ENCODE data around the gene PTPRN2. TPM values are rescaled to one million over a fixed set of nuclear protein-coding genes. Genes with fewer than 3 reads are reported as not detected.
"Not testable (repeated sequence)": the region's sequence is repeated elsewhere in the genome, so short reads cannot be mapped to it uniquely, and the experiment has no call there.

Gene PTPRN2
- polyA plus RNA-seq, 1 of the 3 experiments (the other 2 are of a cell fraction): 4.0 TPM

GRCh38 chr7:157910446-157910845, 677.2 kb downstream of the PTPRN2 start:
- no peak for DNase-seq
- POLR2A ChIA-PET: no interaction called here

DNA sequence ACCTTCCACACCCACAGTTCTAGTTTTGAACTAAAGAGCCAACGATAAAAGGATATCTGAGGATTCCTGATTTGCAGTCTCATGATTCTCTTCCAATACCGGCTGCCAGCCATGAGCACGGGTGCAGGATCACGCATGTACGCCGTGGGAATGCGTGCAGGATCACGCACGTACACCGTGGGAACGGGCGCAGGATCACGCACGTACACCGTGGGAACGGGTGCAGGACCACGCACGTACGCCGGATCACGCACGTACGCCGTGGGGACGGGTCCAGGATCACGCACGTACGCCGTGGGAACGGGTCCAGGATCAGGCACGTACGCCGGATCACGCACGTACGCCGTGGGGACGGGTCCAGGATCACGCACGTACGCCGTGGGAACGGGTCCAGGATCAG, 677.6 kb downstream of the PTPRN2 start:
- H3K79me2 ChIP-seq (ENCODE audit: insufficient read depth); H3F3A ChIP-seq (replicated peaks; ENCODE audit: insufficient read depth); H3K27me3 ChIP-seq (ENCODE audit: insufficient read depth); DNase-seq; H3K27ac ChIP-seq (ENCODE audit: low read depth in 2 of 2, low read length in 1 of 2); H3K9ac ChIP-seq; H4K20me1 ChIP-seq (ENCODE audit: insufficient read depth); H3K4me2 ChIP-seq; POLR2A ChIA-PET; H3K9me2 ChIP-seq; H3K4me3 ChIP-seq (ENCODE audit: low read depth in 2 of 2, low read length in 1 of 2); H2AFZ ChIP-seq (ENCODE audit: low read depth); H3K36me3 ChIP-seq (replicated peaks in 1 of 2; ENCODE audit: control insufficient read depth in 1 of 2, insufficient read depth in 2 of 2, low read length in 1 of 2): not testable (repeated sequence)
- CTCF ChIA-PET: interaction anchor here (1.5 kb wide), 1 partner anchor 9 kb away, joined by 5 read pairs; no protein-coding TSS in a partner anchor
- Histone ChIP-seq H3K9me3 (peaks cover 20% of the 10 kb centered on the region), H3K4me1 (ENCODE audit: control insufficient read depth in 1 of 2, insufficient read depth in 2 of 2, low read depth in 1 of 2, low read length in 1 of 2) (peaks cover 0 to 11% of the 10 kb centered on the region in 2 experiments; a peak in 1 of 4 replicates)
- 89% methylated on average over 43 of the region's 43 CpGs for WGBS (ENCODE audit: low lambda C conversion rate)

More at GRCh38 chr7:157910446-157910845, 677.2 kb downstream of the PTPRN2 start:
- H3K4me2 ChIP-seq: no peak overlapping the region
- no peaks in the 10 kb centered on the region for H4K20me1 ChIP-seq (ENCODE audit: insufficient read depth)
- no peak overlapping the region for H3K27ac ChIP-seq (ENCODE audit: low read depth in 2 of 2, low read length in 1 of 2)
- 87% methylated on average over 35 of the region's 35 CpGs for WGBS (ENCODE audit: low lambda C conversion rate)
- H2AFZ ChIP-seq (ENCODE audit: low read depth): no peak overlapping the region
- no peaks in the 10 kb centered on the region for H3K27me3 ChIP-seq (ENCODE audit: insufficient read depth)
- no peaks in the 10 kb centered on the region for H3K9me2 ChIP-seq
- H3K9me3 ChIP-seq: peaks cover 21% of the 10 kb centered on the region
- H3K36me3 ChIP-seq (replicated peaks in 1 of 2; ENCODE audit: control insufficient read depth in 1 of 2, insufficient read depth in 2 of 2, low read length in 1 of 2): no peaks in the 10 kb centered on the region
- peaks cover 0 to 8% of the 10 kb centered on the region in 2 experiments; a peak in 1 of 4 replicates for H3K4me1 ChIP-seq (ENCODE audit: control insufficient read depth in 1 of 2, insufficient read depth in 2 of 2, low read depth in 1 of 2, low read length in 1 of 2)
- H3K4me3 ChIP-seq (ENCODE audit: low read depth in 2 of 2, low read length in 1 of 2): no peak overlapping the region
- no peak overlapping the region for H3K9ac ChIP-seq
- CTCF ChIA-PET: no interaction called here
- H3K79me2 ChIP-seq (ENCODE audit: insufficient read depth): no peaks in the 10 kb centered on the region
- H3F3A ChIP-seq (replicated peaks; ENCODE audit: insufficient read depth): no peaks in the 10 kb centered on the region
- TF ChIP-seq TAF1 (IDR thresholded peaks at IDR 0.05; ENCODE audit: borderline replicate concordance, low read depth, low read length) (no peak), RFX5 (IDR thresholded peaks at IDR 0.05; ENCODE audit: low read length) (no peak), SMC3 (IDR thresholded peaks at IDR 0.05; ENCODE audit: low read depth, low read length) (no peak), FOSL2 (IDR thresholded peaks at IDR 0.05; ENCODE audit: borderline replicate concordance, low read depth) (no peak), JUND (IDR thresholded peaks at IDR 0.05) (no peak), TCF12 (IDR thresholded peaks at IDR 0.05) (no peak), USF2 (IDR thresholded peaks at IDR 0.05; ENCODE audit: borderline replicate concordance, low read depth, low read length) (no peak), NFIC (IDR thresholded peaks at IDR 0.05; ENCODE audit: borderline replicate concordance) (no peak), GABPA (IDR thresholded peaks at IDR 0.05; ENCODE audit: low read depth) (no peak), REST (IDR thresholded peaks at IDR 0.05; ENCODE audit: low read depth, low read length) (no peak)
- TF ChIP-seq, protein P1, sequence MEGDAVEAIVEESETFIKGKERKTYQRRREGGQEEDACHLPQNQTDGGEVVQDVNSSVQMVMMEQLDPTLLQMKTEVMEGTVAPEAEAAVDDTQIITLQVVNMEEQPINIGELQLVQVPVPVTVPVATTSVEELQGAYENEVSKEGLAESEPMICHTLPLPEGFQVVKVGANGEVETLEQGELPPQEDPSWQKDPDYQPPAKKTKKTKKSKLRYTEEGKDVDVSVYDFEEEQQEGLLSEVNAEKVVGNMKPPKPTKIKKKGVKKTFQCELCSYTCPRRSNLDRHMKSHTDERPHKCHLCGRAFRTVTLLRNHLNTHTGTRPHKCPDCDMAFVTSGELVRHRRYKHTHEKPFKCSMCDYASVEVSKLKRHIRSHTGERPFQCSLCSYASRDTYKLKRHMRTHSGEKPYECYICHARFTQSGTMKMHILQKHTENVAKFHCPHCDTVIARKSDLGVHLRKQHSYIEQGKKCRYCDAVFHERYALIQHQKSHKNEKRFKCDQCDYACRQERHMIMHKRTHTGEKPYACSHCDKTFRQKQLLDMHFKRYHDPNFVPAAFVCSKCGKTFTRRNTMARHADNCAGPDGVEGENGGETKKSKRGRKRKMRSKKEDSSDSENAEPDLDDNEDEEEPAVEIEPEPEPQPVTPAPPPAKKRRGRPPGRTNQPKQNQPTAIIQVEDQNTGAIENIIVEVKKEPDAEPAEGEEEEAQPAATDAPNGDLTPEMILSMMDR (IDR thresholded peaks at IDR 0.05): no peak
